ENCODE results near the gene NOTUM. TPM values are rescaled to one million over a fixed set of nuclear protein-coding genes. Genes with fewer than 3 reads are reported as not detected.

Gene NOTUM
- total RNA-seq, 1 donor from 2014 or later = under 0.01 TPM

DNA sequence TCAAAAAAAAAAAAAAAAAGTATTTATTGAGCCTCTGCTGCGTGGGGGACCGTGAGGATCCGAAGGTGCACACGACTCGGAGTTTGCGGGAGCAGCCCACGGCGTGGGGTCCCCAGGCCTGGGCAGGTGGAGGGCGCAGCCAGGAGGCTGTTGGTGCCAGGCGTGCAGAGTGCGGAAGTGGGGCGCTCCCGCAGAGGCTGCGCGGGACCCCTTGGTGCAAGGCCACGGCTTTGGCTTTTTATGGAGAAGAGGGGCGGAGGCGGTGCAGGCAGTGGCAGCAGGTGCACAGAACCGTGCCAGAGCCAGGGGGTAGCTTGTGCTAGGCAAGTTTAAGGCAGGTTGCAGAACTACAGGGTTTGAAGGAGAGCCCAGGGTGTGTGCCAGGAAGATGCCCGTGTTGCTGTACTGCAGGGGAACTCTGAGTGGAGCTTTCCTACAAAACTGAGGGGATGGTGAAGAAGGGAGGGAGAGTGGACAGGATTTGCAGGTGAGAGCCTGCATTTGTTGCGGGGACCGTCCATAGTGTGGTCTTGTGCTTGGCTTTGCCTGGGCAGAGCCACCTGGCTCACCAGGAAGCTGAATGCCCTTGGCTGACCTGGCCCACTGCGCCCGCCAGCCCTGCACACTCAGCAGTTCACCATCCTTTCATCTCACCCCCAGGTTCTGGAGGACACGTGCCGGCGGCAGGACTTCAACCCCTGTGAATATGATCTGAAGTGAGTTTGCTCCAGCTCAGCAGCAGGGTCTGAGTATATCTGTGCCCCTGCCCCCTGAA is 17.7 kb upstream of the NOTUM start:
- DNase-seq (ENCODE audit: low read depth in 2 of 2) = no peak

DNA sequence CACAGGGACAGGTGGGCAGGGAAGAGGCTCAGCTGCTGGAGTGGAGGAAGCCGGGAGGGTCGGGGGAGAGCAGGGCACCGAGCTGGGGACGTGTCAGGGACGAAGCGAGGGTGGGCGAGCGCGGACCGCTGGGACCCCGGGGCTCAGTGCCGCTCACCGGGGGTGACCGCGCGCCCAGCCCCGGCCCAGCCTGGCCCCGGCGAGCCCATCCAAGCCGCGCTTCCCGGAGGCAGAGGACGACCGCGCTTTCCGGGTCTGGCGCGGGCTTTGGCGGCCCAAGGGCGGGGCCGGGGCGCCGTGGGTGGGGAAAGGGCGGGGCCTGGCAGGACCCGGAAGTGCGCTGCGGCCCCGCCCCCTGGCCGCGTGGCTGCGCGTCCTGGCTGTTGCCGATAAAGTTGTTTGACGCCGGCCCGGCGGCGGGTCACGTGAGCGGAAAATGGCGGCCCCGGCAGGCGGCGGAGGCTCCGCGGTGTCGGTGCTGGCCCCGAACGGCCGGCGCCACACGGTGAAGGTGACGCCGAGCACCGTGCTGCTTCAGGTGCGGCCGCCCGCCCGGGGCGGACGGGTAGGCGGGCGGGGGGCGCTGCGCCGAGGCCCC is 16.3 kb upstream of the NOTUM start, which contains the start of gene ASPSCR1:
TSS of gene ASPSCR1 (plus strand) at position 419 of the 598 bp plus-strand sequence. CDS start at position 437, 18 bp downstream.
- DNase-seq (ENCODE audit: low read depth in 2 of 2) = peak; percentile 82 to 96

DNA sequence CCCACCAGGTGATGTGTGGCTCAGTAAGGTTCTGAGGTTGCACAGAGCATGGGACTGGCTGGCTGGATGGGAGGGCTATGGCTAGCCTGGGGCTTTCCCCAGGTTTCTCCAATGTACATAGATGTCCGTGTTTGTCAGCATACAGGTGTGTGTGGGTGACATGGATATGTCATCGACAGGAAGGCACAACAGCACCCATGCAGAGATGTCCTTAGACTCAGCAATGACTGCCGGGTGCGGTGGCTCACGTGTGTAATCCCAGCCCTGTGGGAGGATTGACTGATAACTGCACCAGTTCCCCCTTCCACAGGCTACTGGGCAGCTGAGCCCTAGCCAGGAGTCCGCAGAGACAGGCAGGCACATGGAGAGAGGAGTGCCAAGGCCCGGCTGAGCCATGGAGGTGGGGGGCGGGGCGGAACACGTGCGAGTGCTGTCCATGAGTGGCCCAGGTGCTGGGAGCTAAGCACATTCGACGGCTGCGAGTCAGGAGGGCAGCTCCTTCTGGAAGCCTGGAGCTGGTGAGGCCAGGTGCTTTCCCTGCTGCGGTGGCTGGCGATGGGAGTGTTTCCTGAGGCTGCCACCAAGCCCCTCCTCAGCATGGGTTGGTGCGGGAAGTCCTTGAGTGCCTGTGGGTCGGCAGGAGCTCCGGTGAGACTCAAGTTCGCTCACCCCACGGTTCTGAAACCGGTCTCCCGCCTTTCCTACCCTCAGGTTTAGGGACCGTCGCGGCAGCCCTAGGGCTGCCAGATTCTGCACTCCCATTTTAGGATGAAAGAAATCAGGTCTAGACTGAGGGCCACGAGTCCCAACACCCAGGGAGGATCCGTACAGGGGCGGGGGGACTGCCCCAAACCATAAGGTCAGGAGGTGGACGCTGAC is 15.6 kb upstream of the NOTUM start:
- peak in 1 of 2 donors; percentile 26 for DNase-seq (ENCODE audit: low read depth in 2 of 2)

DNA sequence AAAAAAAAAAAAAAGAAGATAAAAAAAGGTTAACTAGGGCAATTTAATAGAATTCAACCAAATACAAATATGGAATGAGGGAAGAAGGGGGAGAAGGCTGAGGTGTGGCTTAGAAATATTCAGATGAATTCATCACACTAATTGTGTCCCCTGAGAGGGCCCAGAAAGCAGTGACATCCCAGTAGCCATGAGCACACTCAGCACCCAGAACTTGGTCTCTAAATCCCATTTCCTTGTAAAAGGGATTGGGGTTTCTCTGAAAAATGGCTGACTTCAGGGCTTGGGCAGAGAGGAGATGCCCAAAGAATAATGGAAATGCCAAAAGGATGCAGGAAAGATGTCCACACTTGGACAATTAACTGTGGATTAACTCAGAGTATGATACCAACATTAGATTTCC is 12.4 kb upstream of the NOTUM start:
- no peak for DNase-seq (ENCODE audit: low read depth in 2 of 2)

DNA sequence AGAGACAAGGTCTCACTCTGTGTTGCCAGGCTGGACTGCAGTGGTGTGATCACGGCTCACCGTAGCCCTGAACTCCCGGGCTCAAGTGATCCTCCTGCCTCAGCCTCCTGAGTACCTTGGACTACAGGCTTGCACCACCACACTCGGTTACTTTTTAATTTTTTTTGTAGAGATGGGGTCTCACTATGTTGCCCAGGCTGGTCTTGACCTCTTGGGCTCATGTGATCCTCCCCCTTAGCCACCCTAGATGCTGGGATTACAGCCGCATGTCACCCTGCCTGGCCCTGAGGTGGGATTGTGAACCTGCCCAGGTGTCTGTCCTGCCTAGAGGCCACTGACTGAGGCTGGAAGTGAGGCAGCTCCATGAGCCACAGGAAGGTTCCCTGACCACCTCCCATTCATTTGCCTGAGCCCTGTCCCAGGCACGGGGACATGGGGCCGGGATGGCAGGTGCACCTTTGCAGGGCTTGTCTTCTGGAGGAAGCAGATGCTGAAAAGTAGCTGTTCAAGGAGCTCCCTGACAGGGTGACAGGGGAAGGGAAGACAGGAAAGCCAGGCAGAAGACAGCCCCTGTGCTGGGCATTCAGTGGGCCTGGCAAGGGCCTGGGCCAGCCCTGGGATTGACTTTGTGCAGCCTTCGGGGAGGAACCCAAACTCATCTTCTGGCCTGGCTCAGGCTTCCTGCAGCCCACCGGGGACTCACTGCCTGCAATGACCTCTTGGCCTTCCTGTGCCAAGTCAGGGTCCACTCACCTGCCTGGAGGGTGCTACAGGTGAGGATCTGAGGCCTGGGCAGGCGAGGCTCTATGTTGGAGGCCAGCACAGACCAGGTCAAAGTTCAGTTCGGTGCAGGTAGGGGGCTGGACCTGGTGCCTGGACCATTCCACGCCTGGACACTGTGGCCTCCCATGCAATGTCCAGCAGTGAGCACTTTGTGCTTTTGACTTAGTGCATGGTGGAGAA is 8.1 kb upstream of the NOTUM start:
- DNase-seq (ENCODE audit: low read depth in 2 of 2) = no peak

DNA sequence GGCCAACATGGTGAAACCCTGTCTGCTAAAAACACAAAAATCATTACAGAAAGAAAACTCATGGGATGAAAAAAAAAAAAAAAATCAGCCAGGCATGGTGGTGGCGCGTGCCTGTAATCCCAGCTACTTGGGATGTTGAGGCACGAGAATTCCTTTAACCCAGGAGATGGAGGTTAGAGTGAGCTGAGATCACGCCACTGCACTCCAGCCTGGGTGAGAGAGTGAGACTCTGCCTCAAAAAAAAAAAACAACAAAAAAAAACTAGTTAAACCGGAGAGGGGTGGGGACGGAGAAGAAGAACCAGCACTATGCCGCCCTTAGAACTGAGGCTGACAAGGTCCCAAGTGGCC is 7.4 kb upstream of the NOTUM start:
- no peak for DNase-seq (ENCODE audit: low read depth in 2 of 2)

DNA sequence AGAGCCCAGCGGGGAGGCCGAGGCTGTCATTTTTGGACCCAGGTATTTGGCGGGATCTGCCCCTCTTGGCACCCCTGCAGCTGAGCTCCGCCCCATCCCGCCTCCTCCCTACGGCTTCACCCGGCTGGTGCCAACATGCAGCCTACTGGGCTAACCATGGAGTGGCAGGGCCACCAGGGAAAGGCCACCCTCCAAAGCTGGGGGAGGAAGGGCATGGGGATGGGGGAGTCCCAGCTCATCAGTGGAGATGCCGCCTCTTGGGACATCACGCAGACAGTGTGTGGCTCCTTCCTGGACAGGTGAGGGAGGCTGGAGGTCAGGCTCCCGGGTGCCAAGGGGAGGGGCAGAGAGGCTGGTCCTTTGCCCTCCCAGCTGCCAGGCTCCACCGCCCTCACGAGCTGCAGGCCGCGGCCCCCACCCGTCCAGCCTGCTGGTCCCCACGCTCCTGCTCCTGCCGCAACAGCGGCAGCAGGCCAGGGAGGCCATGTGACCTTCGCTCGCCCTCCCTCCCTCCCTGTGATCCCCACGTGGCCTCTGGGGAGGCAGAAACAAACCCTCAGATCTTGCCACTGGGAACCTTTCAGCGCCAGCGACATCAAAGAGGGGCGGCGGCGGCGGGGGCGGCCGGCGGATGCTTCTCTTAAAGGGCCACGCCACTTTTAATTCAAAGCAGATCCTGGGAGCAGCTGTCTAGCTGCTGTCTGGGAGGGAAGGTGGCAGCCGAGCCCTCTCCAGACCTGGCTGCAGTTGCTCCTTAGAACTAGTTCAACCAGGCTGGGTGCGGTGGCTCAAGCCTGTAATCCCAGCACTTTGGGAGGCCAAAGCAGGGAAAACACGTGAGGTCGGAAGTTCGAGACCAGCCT is 6.8 kb upstream of the NOTUM start:
- DNase-seq (ENCODE audit: low read depth in 2 of 2) = peak in 1 of 2 donors; percentile 10

DNA sequence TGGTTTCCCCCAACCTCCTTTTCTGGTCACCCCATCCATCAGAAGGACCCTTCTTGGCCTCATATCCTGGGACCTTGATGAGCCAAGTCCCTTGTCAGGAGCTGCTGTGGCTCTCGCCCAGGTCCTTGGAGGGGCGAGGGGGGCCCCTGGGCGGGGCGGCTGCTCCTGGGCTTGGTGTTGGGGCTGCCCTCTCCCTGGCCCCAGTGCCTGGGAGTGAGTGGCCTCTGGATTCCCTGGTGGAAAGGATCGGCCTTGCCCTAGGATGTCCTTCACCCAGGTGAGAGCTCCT is 6.2 kb upstream of the NOTUM start:
- DNase-seq (ENCODE audit: low read depth in 2 of 2) = no peak

DNA sequence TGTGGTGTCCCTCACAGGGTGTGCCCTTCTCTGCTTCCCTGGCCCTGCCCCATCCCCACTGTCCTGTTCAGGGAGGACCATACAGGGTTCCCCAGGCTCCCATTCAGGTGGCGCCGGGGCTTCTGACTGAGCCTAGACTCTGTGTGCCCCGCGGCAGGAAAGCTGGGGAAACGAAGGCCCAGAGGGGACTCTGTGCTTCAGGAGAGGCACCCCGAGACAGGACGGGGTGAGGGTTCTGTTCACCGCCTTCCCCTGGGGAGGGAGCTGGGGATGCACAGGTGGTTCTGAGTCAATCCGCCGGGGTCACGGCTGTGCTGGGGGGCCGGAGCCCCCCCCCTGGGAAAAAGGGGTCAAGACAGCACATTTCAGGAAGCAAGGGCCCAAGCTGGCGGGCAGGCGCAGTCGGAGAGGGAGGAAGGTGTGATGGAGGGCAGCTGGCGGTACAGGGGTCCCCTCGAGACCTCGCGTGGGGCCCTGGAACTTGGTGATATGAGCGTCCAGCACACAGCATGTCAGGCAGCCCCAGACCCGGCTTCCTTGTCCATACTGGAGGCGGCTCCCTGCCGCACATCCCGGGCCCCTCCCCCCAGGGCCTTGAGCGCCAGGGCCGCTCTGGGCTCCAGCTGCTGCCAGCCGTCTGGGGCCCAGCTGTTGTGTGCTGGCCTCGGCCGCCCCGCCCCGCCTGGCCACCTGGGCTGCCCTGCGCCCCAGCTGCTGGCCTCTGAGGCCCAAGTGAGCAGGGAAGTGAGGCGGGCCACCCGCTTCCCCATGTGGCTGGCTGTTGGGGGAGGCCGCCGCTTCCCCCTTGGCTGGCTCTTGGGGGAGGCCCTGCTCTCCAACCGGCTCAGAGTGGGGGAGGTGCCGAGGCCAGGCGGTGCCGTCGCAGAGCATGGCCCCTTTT is 5.6 kb upstream of the NOTUM start:
- DNase-seq (ENCODE audit: low read depth in 2 of 2) = no peak

DNA sequence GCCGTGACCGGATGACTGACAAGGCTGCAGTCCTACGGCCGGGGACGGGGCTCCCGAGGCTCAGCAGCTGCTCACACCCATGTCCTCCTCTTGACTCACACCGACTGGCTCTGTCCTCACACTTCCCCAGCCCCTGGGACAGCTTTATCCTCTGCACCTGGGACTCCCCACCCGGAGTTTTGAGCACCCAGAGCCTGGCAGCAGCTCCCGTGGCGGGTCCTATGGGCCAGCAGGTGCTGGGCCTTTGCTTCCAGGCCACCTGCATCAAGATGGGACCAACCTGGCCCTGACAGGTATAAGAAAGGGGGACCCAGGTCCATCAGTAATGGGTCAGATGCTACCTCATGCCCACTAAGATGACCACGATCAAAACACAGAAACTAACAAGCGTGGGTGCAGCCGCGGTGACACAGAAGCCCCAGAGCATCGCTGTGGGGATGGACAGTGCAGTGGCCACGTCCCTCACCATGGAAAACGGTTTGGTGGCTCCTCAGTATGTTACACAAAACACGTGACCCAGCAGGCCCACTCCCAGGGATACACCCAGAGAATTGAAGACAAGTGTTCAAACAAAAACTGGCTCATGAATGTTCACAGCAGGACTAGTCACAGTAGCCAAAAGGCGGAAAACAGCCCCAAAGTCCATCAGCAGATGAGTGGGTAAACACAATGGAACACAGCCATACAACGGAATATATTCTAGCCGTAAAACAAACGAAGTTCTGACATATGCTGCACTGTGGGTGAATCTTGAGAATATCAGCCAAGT is 3.3 kb upstream of the NOTUM start:
- DNase-seq (ENCODE audit: low read depth in 2 of 2) = no peak

DNA sequence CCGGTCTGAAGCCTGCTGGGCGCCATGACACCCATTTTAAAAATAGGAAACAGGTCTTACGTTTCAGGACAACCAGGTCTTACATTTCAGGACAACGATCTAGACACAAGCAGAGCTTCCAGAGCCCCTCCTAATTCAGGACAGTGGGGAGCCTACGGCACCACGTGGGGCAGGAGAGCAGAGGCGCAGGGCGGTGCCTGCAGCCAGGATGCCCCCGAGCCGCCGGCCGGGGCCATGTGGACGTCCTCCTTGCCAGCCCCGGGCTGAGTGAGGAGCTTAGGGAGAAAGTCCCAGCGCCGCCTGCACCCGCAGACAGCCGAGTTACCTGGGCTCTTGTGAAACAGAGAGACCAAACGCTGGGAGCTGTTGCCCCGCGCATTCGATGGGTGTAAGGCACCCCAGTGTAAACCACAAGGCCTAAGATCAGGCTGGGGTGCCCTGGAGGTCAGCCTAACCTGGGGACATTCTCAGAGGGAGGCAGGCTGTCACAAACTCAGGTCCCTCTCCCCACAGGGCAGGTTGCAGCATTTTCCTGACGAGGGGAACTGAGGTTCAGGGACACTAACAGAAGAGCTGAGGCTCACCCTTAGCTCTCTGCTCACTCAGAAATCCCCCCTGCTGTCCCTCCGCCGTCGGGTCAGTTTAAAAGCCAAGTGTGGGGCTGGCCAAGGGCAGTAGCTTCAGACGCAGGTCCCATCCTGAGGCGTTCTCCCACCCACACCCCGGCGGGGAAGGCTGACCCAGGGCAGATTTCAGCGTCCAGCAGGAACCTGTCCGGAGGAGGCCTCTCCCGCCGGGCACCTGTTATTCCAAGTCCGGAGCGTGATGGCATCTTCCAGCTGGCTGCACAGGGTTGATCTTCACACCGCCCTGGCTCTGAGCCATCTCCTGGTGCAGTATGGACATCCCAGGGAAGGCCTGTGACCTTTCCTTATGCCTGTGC is 1.8 kb upstream of the NOTUM start:
- DNase-seq (ENCODE audit: low read depth in 2 of 2) = no peak

DNA sequence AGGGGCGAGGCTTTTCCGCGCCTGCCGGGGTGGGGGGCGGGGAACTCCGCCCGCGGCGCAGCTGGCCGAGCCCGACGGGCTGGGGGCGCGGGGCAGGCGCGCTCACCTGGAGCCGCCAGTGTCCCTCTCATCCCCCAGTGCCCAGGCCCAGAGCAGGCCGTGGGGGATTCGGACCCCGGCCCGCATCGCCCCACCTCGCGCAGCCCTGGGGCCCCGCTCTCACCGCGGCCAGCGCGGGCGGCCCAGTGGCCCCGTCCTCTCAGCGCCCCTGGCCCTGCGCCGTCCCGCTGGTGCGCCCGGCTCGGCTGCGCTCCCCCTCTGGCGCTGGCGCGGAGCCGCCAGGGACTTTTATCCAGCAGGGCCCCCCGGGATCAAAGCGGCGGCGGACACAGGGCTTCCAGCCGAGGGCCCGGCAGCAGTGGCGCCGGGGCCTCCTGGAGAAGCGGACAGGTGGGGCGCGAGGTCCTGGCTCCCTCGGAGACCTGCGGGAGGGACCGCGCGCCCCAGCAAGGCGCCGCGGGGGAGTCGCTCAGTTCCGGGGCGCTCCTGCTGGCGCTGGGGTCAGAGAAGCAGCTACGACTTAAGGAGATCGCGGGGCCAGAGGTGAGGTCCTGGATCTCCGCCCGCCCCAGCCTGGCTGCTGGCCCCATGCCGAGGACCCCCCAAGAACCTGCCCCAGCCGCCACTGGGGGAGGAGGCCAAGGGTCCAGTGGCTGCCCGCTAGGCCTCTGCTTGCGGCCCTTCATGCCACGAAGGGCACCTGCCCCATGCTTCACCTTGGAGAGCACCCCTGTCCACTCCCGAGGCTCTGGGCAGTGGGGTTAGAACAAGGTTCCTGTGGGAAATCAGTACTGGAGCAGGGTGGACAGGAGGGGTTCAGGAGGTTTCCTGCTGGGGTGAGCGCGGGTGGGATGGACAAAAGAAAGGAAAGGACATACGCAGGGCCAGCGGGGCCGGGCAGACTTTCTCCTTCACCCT is 823 bp upstream of the NOTUM start:
- DNase-seq (ENCODE audit: low read depth in 2 of 2) = no peak

DNA sequence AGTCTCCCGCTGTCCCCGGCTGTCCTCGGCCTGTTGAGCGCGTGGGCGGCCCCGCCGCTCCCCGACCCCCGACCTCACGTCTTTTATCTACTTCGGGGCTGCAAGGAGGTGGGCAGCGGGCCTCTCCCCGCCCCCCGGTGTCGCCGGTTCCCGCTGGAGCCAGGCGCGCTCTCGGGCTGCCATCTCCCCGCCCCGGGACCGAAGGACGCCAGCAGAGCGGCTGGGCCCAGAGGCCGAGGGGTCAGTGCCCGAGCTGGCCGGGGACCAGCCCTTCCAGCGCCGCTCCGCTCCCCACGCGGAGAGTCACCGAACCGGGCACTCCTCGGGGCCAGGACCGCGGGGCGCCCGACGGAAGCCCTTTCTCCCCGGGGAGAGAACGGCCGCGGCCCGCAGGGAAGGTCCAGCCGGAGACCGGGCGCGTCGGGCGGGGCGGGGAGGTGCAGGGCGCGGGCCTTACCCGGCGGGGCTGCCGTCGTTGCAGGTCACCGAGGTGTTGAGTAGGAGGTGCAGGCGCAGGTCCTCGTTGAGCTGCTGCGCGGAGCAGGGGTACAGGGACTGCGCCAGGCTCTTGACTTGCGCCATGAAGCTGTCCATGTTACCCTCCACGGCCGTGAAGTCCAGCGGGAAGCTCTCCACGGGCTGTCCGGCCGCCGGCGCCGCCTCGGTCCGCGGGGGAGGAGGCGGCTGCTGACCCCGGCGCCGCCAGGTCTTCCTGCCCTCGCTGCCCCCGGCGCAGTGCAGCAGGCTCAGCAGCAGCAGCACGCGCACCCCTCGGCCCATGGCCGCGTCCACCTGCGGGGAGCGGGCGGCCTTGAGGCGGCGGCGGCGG is 643 bp downstream of the NOTUM start:
- no peak for DNase-seq (ENCODE audit: low read depth in 2 of 2)

DNA sequence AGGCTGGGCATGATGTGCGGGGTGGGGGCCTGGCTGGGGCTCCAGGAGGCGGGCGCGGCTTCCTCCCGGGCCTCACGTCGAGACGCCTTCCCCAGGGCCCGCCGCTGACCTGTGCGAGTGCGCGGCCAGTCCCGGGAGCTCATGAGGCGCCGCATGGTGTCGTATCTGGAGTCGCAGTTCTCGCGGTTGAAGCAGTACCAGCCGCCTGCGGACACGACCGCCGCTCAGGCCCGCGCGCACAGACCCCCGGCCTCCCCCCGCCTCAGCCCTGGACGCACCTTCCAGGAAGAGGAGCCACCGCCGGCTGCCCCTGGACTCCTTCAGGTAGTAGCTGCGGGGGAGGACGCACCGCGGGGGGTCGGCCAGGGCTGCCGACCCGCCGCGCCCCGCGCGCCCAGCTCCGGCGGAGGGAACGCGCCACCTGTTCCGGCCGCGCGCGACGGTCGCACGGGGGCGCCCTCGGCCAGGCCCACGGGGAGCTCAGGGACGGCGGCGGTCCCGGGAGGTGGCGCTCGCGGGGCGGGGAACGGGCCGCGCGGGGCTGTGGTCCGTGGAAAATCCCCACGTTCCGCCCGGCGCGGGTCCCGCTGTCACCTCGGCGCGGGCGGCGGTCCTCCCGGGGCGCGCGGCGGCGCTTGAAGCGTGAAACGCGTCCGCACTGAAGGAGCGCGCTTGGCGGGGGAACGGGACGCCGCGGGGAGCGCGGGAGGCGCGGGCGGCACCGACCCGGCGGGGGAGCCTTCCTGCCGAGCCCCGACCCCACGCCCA is 1.4 kb downstream of the NOTUM start:
- peak in 1 of 2 donors; percentile 59 for DNase-seq (ENCODE audit: low read depth in 2 of 2)

Measured in dermis microvascular lymphatic vessel endothelial cell (primary cell).